OCI-LY7 (cell line): ENCODE data around the gene SCLY. TPM values are rescaled to one million over a fixed set of nuclear protein-coding genes. Genes with fewer than 3 reads are reported as not detected.

ENCODE experiments used
- BruUV-seq: library from RNA; stranded (reverse); fragments of 400-500 nt; replicated peaks from 2 replicates; lab custom pipeline; 2021; lab: Mats Ljungman, UMichigan
- CTCF ChIA-PET: fragments of 300-600 bp; sonication (Branson Sonifier 250); formaldehyde crosslinking; loops from one replicate; lab custom pipeline; 2022; ENCODE audit warnings: antibody characterized with exemption; ENCODE audit not compliant: unreplicated experiment; lab: Charles Lee
- POLR2A ChIA-PET: fragments of 300-600 bp; sonication (Branson Sonifier 250); formaldehyde crosslinking; loops from one replicate; lab custom pipeline; 2022; ENCODE audit warnings: antibody characterized with exemption; lab: Charles Lee
- DNase-seq: peaks from one replicate; pipeline ENCODE4 v3.0.0-alpha.2; 2015; ENCODE audit warnings: low spot score
- H2AFZ ChIP-seq: fragments of 200-600 bp; sonication (generic), shearing (Covaris generic); 2 replicates; pipeline ENCODE4 v1.6.1; 2014; ENCODE audit warnings: mild to moderate bottlenecking, antibody characterized with exemption, low read length, moderate library complexity
- H3K27ac ChIP-seq: fragments of 200-600 bp; sonication (generic); 2 replicates; pipeline ENCODE4 v1.5.1; 2014; ENCODE audit warnings: mixed run types, low read depth, mild to moderate bottlenecking, moderate library complexity, low read length, inconsistent platforms; ENCODE audit not compliant: poor library complexity, severe bottlenecking
- H3K36me3 ChIP-seq: fragments of 200-600 bp; sonication (generic); 2 replicates; pipeline ENCODE4 v1.6.1; 2014; ENCODE audit warnings: mild to moderate bottlenecking, antibody characterized with exemption, low read length, moderate library complexity, mixed read lengths; ENCODE audit not compliant: insufficient read depth
- H3K4me1 ChIP-seq: fragments of 200-600 bp; sonication (generic); 2 replicates; pipeline ENCODE4 v1.5.1; 2014; ENCODE audit warnings: mild to moderate bottlenecking, low read length; ENCODE audit not compliant: insufficient read depth, poor library complexity, severe bottlenecking
- H3K4me2 ChIP-seq: fragments of 200-600 bp; sonication (generic); 2 replicates; pipeline ENCODE4 v1.6.1; 2014; ENCODE audit warnings: mild to moderate bottlenecking, low read length
- H3K4me3 ChIP-seq: fragments of 200-600 bp; sonication (generic); 2 replicates; pipeline ENCODE4 v1.5.1; 2014; ENCODE audit warnings: mild to moderate bottlenecking, low read depth, low read length; ENCODE audit not compliant: poor library complexity, severe bottlenecking
- H3K79me2 ChIP-seq: fragments of 200-600 bp; sonication (generic); 2 replicates; pipeline ENCODE4 v1.6.1; 2016; ENCODE audit warnings: low read depth, mild to moderate bottlenecking, low read length, moderate library complexity, mixed read lengths; ENCODE audit not compliant: insufficient read depth
- H3K9me2 ChIP-seq: fragments of 200-600 bp; sonication (generic); 2 replicates; pipeline ENCODE4 v1.6.1; 2016; ENCODE audit warnings: mild to moderate bottlenecking, low read length, mixed read lengths; ENCODE audit not compliant: insufficient read depth
- H3K9me3 ChIP-seq: fragments of 200-600 bp; sonication (generic); 2 replicates; pipeline ENCODE4 v1.6.1; 2014; ENCODE audit warnings: mild to moderate bottlenecking, mixed run types, low read length, mixed read lengths
- H4K20me1 ChIP-seq: fragments of 200-600 bp; sonication (generic); 2 replicates; pipeline ENCODE4 v1.6.1; 2014; ENCODE audit warnings: mild to moderate bottlenecking, antibody characterized with exemption, low read length, moderate library complexity, mixed read lengths; ENCODE audit not compliant: insufficient read depth
- CTCF ChIP-seq: fragments of 200-600 bp; sonication (generic); conservative IDR thresholded peaks from 2 replicates; pipeline ENCODE4 v1.5.1; 2014; ENCODE audit warnings: mild to moderate bottlenecking, antibody characterized with exemption, low read length, moderate library complexity, mixed read lengths
- EZH2phosphoT487 ChIP-seq: fragments of 200-600 bp; sonication (generic); IDR thresholded peaks from 2 replicates; pipeline ENCODE4 v1.6.1; 2018; ENCODE audit warnings: low read depth, borderline replicate concordance, mild to moderate bottlenecking, mixed run types, antibody characterized with exemption, low read length, moderate library complexity, mixed read lengths
- intact Hi-C: fragments of 100-400 bp; cut with micrococcal nuclease; formaldehyde crosslinking; loops from one replicate; pipeline ENCODE4 v1.10.0; 2022; ENCODE audit not compliant: unreplicated experiment
- total RNA-seq, 2 experiments: library from RNA; depleted of rRNA in 1 of 2; stranded (reverse); fragments of >200 nt in 1 of 2; shearing (Covaris generic) in 1 of 2; gene quantifications; 2 replicates each; pipeline ENCODE4 v1.2.3, GENCODE V29; 2014 to 2022

SCLY gene
- total RNA-seq, 2 experiments from 2014 or later = 29.9 to 41.7 TPM

GRCh38 chr2:238126775-238127164 lies 66.0 kb downstream of the SCLY start:
- intact Hi-C loops = no loop called here
- Histone ChIP-seq H4K20me1 (no peaks in the 10 kb centered on the region), H3K4me3 (no peak overlapping the region), H3K79me2 (no peaks in the 10 kb centered on the region), H3K36me3 (no peaks in the 10 kb centered on the region), H3K4me1 (no peaks in the 10 kb centered on the region), H2AFZ (no peak overlapping the region), H3K9me3 (peaks cover 8% of the 10 kb centered on the region; the same call in 1 of the 2 replicates), H3K9me2 (no peaks in the 10 kb centered on the region), H3K4me2 (no peak overlapping the region), H3K27ac (no peak overlapping the region)
- DNase-seq = no peak
- no TSS peak for BruUV-seq
- ChIA-PET POLR2A (no interaction called here), CTCF (no interaction called here)
- TF ChIP-seq CTCF = no peak
- no peak for TF ChIP-seq EZH2phosphoT487

GRCh38 chr2:238127165-238128060 lies 66.6 kb downstream of the SCLY start:
- no peak overlapping the region for H3K27ac ChIP-seq
- H3K9me2 ChIP-seq = no peaks in the 10 kb centered on the region
- BruUV-seq = no TSS peak
- H3K9me3 ChIP-seq = peaks cover 8% of the 10 kb centered on the region; the same call in 1 of the 2 replicates
- intact Hi-C loops = no loop called here
- no peaks in the 10 kb centered on the region for H4K20me1 ChIP-seq
- H2AFZ ChIP-seq = no peak overlapping the region
- no peak overlapping the region for H3K4me2 ChIP-seq
- TF ChIP-seq EZH2phosphoT487 = no peak
- TF ChIP-seq CTCF = no peak
- no peak for DNase-seq
- H3K36me3 ChIP-seq = no peaks in the 10 kb centered on the region
- ChIA-PET CTCF (interaction anchor here (0.7 kb wide), 1 partner anchor 18 kb away, joined by 4 read pairs; no protein-coding TSS in a partner anchor), POLR2A (no interaction called here)
- H3K4me1 ChIP-seq = no peaks in the 10 kb centered on the region
- H3K4me3 ChIP-seq = no peak overlapping the region
- H3K79me2 ChIP-seq = no peaks in the 10 kb centered on the region

DNA sequence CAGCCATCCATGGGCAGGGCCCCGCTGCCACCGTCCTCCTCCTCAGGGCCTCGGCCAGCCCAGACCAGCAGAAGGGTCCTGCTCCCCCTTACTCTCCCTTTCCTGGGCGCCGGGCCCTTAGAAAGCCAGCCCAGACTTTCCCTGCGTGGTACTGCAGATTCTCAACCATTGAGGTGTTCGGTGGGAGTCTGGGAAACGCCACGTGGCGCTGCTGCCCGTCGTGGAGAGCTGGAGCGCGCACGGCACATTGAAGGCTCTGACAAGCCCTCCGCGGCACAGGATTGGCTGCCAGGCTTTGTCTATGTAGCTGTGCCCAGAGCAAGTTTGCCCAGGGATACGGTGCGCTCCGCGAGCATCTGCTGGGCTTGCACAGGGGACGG lies 67.2 kb downstream of the SCLY start:
- Histone ChIP-seq H3K9me3 (peaks cover 8% of the 10 kb centered on the region; the same call in 1 of the 2 replicates), H3K79me2 (no peaks in the 10 kb centered on the region), H3K9me2 (no peaks in the 10 kb centered on the region), H3K4me1 (no peaks in the 10 kb centered on the region), H3K36me3 (no peaks in the 10 kb centered on the region), H3K4me2 (no peak overlapping the region), H3K4me3 (no peak overlapping the region), H4K20me1 (no peaks in the 10 kb centered on the region), H2AFZ (no peak overlapping the region), H3K27ac (no peak overlapping the region)
- no peak for DNase-seq
- no peak for TF ChIP-seq EZH2phosphoT487
- no peak for TF ChIP-seq CTCF
- ChIA-PET CTCF (no interaction called here), POLR2A (interaction anchor here (0.9 kb wide), 1 partner anchor 19 kb away, joined by 6 read pairs; no protein-coding TSS in a partner anchor)
- intact Hi-C loops = no loop called here
- BruUV-seq = no TSS peak
